Mucosa of descending colon (tissue), 3 donors: Measurements from ENCODE around the gene PMIS2. TPM values are rescaled to one million over a fixed set of nuclear protein-coding genes. Genes with fewer than 3 reads are reported as not detected.

Experiments
- ATAC-seq: fragments of 200-7000 bp; cut with Tn5 transposase; one replicate; pipeline ENCODE4 v1.9.1; 2020; ENCODE audit warnings: mild to moderate bottlenecking, moderate library complexity
- DNase-seq, 3 donors: peaks; one replicate each; pipeline ENCODE4 v3.0.0-alpha.2; 2020
- H3K36me3 ChIP-seq: fragments of 200-600 bp; one replicate; pipeline ENCODE4 v1.8.0; 2021; ENCODE audit warnings: low read depth, mild to moderate bottlenecking
- H3K4me1 ChIP-seq: fragments of 200-600 bp; one replicate; pipeline ENCODE4 v1.8.0; 2021; ENCODE audit warnings: low read depth, mild to moderate bottlenecking
- H3K4me3 ChIP-seq: fragments of 200-600 bp; one replicate; pipeline ENCODE4 v1.8.0; 2021; ENCODE audit warnings: mild to moderate bottlenecking
- H3K9me3 ChIP-seq: fragments of 200-600 bp; one replicate; pipeline ENCODE4 v1.8.0; 2021; ENCODE audit warnings: mild to moderate bottlenecking
- CTCF ChIP-seq: fragments of 200-600 bp; IDR thresholded peaks from one replicate; pipeline ENCODE4 v1.8.0; 2022; ENCODE audit warnings: antibody characterized with exemption, mild to moderate bottlenecking
- intact Hi-C, 2 donors: fragments of 100-400 bp; cut with DNase I in 1 of 2; cut with micrococcal nuclease in 1 of 2; formaldehyde crosslinking; loops; one replicate each; pipeline versions ENCODE4 v1.11.0 to v1.11.1; 2022; cut with DNase I, micrococcal nuclease
- total RNA-seq, 3 donors: library from RNA; stranded (reverse); fragmentation: NEBNext Ultra II Directional in 2 of 3; extraction: Animal tissue kit (Norgen Biotek cat#: 25700) in 2 of 3; gene quantifications; one replicate each; pipeline versions ENCODE4 v1.2.1 to v1.2.4, GENCODE V29; 2021 to 2023
- donor health status: DM: no; HTN: no; CAD: no; lungs with moderate emphysema.
- donor health status: DM: no; HTN: no; CAD: no.
- donor health status: DM: no; HTN: yes; CAD: no.

The PMIS2 gene
- total RNA-seq, 3 donors from 2014 or later: not detected

GRCh38 chr19:35628565-35629331 is 42.8 kb downstream of the PMIS2 start, which contains the start of gene RBM42:
Gene RBM42 (plus strand): TSS chr19:35629036. CDS start chr19:35629154, 118 bp downstream.
- Histone ChIP-seq H3K4me1 (peaks cover 9% of the 10 kb centered on the region), H3K9me3 (no peaks in the 10 kb centered on the region), H3K36me3 (peaks cover 4% of the 10 kb centered on the region), H3K4me3 (peak within 1 kb of the TSS; percentile 94)
- ATAC-seq (peak; percentile 100), DNase-seq (peak; percentile 97)
- intact Hi-C loops: no loop called here
- no peak for TF ChIP-seq CTCF

- DNase-seq (no peak), ATAC-seq (no peak)
- intact Hi-C loops: no loop called here
- H3K4me3 ChIP-seq: peak overlapping the region; percentile 94
- H3K9me3 ChIP-seq: no peaks in the 10 kb centered on the region
- TF ChIP-seq CTCF: no peak
- peaks cover 6% of the 10 kb centered on the region for H3K36me3 ChIP-seq
- H3K4me1 ChIP-seq: peaks cover 9% of the 10 kb centered on the region
Measured at GRCh38 chr19:35629332-35629633, 43.3 kb downstream of the PMIS2 start.

GRCh38 chr19:35633727-35634440 is 47.9 kb downstream of the PMIS2 start:
- Histone ChIP-seq H3K4me1 (peaks cover 9% of the 10 kb centered on the region), H3K9me3 (no peaks in the 10 kb centered on the region), H3K4me3 (no peak overlapping the region), H3K36me3 (peaks cover 12% of the 10 kb centered on the region)
- TF ChIP-seq CTCF: no peak
- ATAC-seq: no peak
- DNase-seq: no peak
- intact Hi-C loops: no loop called here

- Histone ChIP-seq H3K4me3 (no peak overlapping the region), H3K9me3 (no peaks in the 10 kb centered on the region), H3K36me3 (peaks cover 9% of the 10 kb centered on the region), H3K4me1 (no peaks in the 10 kb centered on the region)
- no peak for TF ChIP-seq CTCF
- DNase-seq (no peak), ATAC-seq (no peak)
- intact Hi-C loops: no loop called here
Measured at GRCh38 chr19:35636651-35637050, 50.7 kb downstream of the PMIS2 start.

Other genes starting within 250 kb of the PMIS2 start
- gene FFAR1, start 238.3 kb upstream of the PMIS2 start, total RNA-seq: not detected
- gene FFAR3, start 227.7 kb upstream of the PMIS2 start, total RNA-seq: 1 to 10 TPM in 1 of 3 donors, not detected in 2; 1.5 TPM
- gene GPR42, start 215.1 kb upstream of the PMIS2 start, total RNA-seq: under 1 TPM in 1 of 3 donors, not detected in 2; 0.32 TPM
- gene FFAR2, start 137.9 kb upstream of the PMIS2 start, total RNA-seq: 1 to 10 TPM in 1 of 3 donors, under 1 TPM in 2; 0.32 to 1.4 (median 0.32) TPM
- not detected for gene KRTDAP, start 95.7 kb upstream of the PMIS2 start, total RNA-seq
- gene DMKN, start 72.5 kb upstream of the PMIS2 start, total RNA-seq: 10 to 100 TPM in 2 of 3 donors, 1 to 10 TPM in 1; 8.2 to 14.3 (median 10.7) TPM
- gene SBSN, start 57.9 kb upstream of the PMIS2 start, total RNA-seq: not detected
- gene GAPDHS, start 52.7 kb upstream of the PMIS2 start, total RNA-seq: not detected
- 10 to 100 TPM; 54.4 to 62.8 (median 58.2) TPM for gene TMEM147, start 40.5 kb upstream of the PMIS2 start, total RNA-seq
- not detected for gene ATP4A, start 22.5 kb upstream of the PMIS2 start, total RNA-seq
- 10 to 100 TPM in 1 of 3 donors, 1 to 10 TPM in 2; 6.4 to 13.2 (median 9.0) TPM for gene HAUS5, start 26.6 kb downstream of the PMIS2 start, total RNA-seq
- gene RBM42, start 42.9 kb downstream of the PMIS2 start, total RNA-seq: 10 to 100 TPM; 67.4 to 73.3 (median 67.6) TPM
- gene ETV2, start 55.6 kb downstream of the PMIS2 start, total RNA-seq: 1 to 10 TPM in 2 of 3 donors, under 1 TPM in 1; 0.76 to 2.0 (median 1.1) TPM
- 100 to 1,000 TPM; 460 to 939 (median 669) TPM for gene COX6B1, start 62.1 kb downstream of the PMIS2 start, total RNA-seq
- gene UPK1A, start 80.3 kb downstream of the PMIS2 start, total RNA-seq: not detected
- gene ZBTB32, start 118.4 kb downstream of the PMIS2 start, total RNA-seq: under 1 TPM in 1 of 3 donors, not detected in 2; 0.27 TPM
- gene KMT2B, start 131.8 kb downstream of the PMIS2 start, total RNA-seq: 10 to 100 TPM; 35.9 to 49.2 (median 37.5) TPM
- gene IGFLR1, start 156.3 kb downstream of the PMIS2 start, total RNA-seq: 10 to 100 TPM in 1 of 3 donors, 1 to 10 TPM in 2; 5.3 to 14.6 (median 8.2) TPM
- gene U2AF1L4, start 159.2 kb downstream of the PMIS2 start, total RNA-seq: 10 to 100 TPM; 19.7 to 32.4 (median 32.1) TPM
- gene PSENEN, start 159.5 kb downstream of the PMIS2 start, total RNA-seq: 10 to 100 TPM; 56.7 to 92.1 (median 90.2) TPM
- gene LIN37, start 162.4 kb downstream of the PMIS2 start, total RNA-seq: 10 to 100 TPM in 1 of 3 donors, 1 to 10 TPM in 2; 7.6 to 14.3 (median 8.6) TPM
- 100 to 1,000 TPM in 1 of 3 donors, 10 to 100 TPM in 1, 1 to 10 TPM in 1; 3.9 to 122 (median 22.9) TPM for gene HSPB6, start 170.9 kb downstream of the PMIS2 start, total RNA-seq
- gene PROSER3, start 172.0 kb downstream of the PMIS2 start, total RNA-seq: 10 to 100 TPM; 21.7 to 26.5 (median 26.0) TPM
- 10 to 100 TPM; 14.4 to 16.0 (median 14.6) TPM for gene ARHGAP33, start 189.4 kb downstream of the PMIS2 start, total RNA-seq
- gene PRODH2, start 226.7 kb downstream of the PMIS2 start, total RNA-seq: not detected